ENCODE data around the gene TTLL4. TPM values are rescaled to one million over a fixed set of nuclear protein-coding genes. Genes with fewer than 3 reads are reported as not detected.

Gene TTLL4
- total and polyA plus RNA-seq, 7 experiments from 2014 or later = 3.6 to 35.8 (median 20.8) TPM

DNA sequence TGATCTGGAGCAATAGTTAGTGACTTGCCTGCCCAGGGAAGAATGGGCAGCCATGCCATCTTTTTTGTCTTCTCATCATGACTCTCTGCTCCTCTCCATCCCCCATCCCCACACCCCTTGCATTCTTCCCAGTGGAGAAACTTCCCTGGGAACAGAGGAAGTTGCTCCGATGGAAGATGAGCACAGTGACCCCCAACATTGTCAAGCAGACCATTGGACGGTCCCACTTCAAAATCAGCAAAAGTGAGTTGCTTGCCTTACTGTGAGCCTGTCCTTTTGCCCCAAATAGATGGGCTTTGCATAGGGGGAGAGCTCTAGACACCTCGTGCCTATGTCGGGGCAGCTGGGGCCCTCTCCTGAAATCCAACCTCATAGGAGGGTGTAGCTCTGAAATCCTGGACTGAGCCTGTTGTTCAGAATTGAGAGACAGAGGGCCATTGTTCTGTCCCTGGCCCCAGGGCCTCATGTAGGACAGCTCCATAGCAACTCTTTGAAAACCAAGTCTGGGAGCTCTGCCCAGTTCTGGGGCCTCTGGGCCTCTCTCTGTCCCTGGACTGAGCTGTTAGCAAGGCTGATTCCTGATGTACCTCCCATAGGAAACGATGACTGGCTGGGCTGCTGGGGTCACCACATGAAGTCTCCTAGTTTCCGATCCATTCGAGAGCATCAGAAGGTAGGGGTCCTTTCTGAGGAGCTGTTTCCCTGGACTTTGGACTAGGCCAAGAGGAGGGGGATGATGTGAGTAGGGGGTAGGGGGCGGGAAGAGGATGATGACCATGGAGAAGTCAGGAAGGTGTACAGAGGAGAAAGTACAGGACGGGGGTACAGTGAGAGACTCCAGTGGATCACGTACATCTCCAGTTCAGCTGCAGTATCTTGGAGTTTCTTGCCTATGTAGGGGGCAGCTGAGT lies 35.2 kb downstream of the TTLL4 start:
- Mint-ChIP-seq H3K4me1 (peaks cover 0 to 6% (median 0%) of the 10 kb centered on the region in 7 donors), H3K27me3 (no peaks in the 10 kb centered on the region), H3K36me3 (peaks cover 15 to 77% (median 48%) of the 10 kb centered on the region in 5 donors), H3K9me3 (no peaks in the 10 kb centered on the region), H3K27ac (no peak overlapping the region), H3K4me3 (no peak overlapping the region)
- H3K36me3 ChIP-seq (ENCODE audit: control insufficient read depth in 2 of 3, insufficient read depth in 3 of 3, low read length in 3 of 3) = peaks cover 5 to 64% (median 20%) of the 10 kb centered on the region in 3 experiments
- H3K9me3 ChIP-seq (ENCODE audit: control insufficient read depth in 2 of 3, low read length in 3 of 3) = no peaks in the 10 kb centered on the region
- CTCF ChIA-PET = no interaction called here
- intact Hi-C loops (cut with micrococcal nuclease) = no loop called here
- POLR2A ChIA-PET = no interaction called here
- no peaks in the 10 kb centered on the region for H3K27me3 ChIP-seq (ENCODE audit: control insufficient read depth in 2 of 2, insufficient read depth in 2 of 2, low read length in 2 of 2)
- no peaks in the 10 kb centered on the region for H3K4me1 ChIP-seq (ENCODE audit: control insufficient read depth in 2 of 2, insufficient read depth in 2 of 2, low read length in 2 of 2)
- DNase-seq (no peak), ATAC-seq (no peak)
- no peak overlapping the region for H3K27ac ChIP-seq (ENCODE audit: low read depth, low read length)
- H3K4me3 ChIP-seq (ENCODE audit: low read length) = no peak overlapping the region

DNA sequence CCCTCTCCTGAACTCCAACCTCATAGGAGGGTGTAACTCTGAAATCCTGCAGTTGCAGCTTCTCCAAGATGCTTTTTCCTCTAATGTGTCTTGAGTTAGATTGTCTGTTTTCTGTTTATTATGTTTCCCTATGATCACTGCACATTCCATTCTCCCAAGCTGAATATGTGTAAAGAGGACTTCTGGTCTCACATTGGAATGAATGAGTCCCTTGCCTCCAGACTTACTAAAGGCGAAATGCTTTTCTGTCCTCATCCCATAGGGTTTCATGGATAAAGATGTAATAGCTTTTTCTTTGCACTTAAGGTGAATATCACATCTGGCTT lies 35.8 kb downstream of the TTLL4 start:
- H3K27ac Mint-ChIP-seq = no peak overlapping the region
- no peak for ATAC-seq
- no peak overlapping the region for H3K4me3 Mint-ChIP-seq
- H3K9me3 ChIP-seq (ENCODE audit: control insufficient read depth in 2 of 3, low read length in 3 of 3) = no peaks in the 10 kb centered on the region
- no peaks in the 10 kb centered on the region for H3K9me3 Mint-ChIP-seq
- no peak overlapping the region for H3K27ac ChIP-seq (ENCODE audit: low read depth, low read length)
- CTCF ChIA-PET = no interaction called here
- peaks cover 5 to 67% (median 15%) of the 10 kb centered on the region in 3 experiments for H3K36me3 ChIP-seq (ENCODE audit: control insufficient read depth in 2 of 3, insufficient read depth in 3 of 3, low read length in 3 of 3)
- DNase-seq = no peak
- no peaks in the 10 kb centered on the region for H3K27me3 ChIP-seq (ENCODE audit: control insufficient read depth in 2 of 2, insufficient read depth in 2 of 2, low read length in 2 of 2)
- no peaks in the 10 kb centered on the region for H3K27me3 Mint-ChIP-seq
- H3K4me1 Mint-ChIP-seq = peaks cover 0 to 6% (median 0%) of the 10 kb centered on the region in 7 donors
- intact Hi-C loops (cut with micrococcal nuclease) = no loop called here
- no peaks in the 10 kb centered on the region for H3K4me1 ChIP-seq (ENCODE audit: control insufficient read depth in 2 of 2, insufficient read depth in 2 of 2, low read length in 2 of 2)
- POLR2A ChIA-PET = no interaction called here
- peaks cover 15 to 79% (median 54%) of the 10 kb centered on the region in 5 donors for H3K36me3 Mint-ChIP-seq
- H3K4me3 ChIP-seq (ENCODE audit: low read length) = no peak overlapping the region

DNA sequence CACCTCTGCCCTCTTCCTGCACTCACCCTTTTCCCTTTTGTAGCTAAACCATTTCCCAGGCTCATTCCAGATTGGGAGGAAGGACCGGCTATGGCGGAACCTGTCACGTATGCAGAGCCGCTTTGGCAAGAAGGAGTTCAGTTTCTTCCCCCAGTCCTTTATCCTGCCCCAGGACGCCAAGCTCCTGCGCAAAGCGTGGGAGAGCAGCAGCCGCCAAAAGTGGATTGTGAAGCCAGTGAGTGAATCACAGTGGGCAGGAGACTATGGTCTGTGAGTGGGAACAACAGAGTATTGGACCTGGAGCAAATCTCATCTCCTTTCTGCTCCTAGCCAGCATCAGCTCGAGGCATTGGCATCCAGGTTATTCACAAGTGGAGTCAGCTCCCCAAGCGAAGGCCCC lies 36.3 kb downstream of the TTLL4 start:
- DNase-seq (no peak), ATAC-seq (no peak)
- CTCF ChIA-PET = no interaction called here
- no peaks in the 10 kb centered on the region for H3K27me3 ChIP-seq (ENCODE audit: control insufficient read depth in 2 of 2, insufficient read depth in 2 of 2, low read length in 2 of 2)
- POLR2A ChIA-PET = no interaction called here
- Mint-ChIP-seq H3K4me3 (no peak overlapping the region), H3K4me1 (peaks cover 0 to 6% (median 0%) of the 10 kb centered on the region in 7 donors), H3K36me3 (peaks cover 15 to 82% (median 57%) of the 10 kb centered on the region in 5 donors), H3K27ac (no peak overlapping the region), H3K9me3 (no peaks in the 10 kb centered on the region), H3K27me3 (no peaks in the 10 kb centered on the region)
- H3K27ac ChIP-seq (ENCODE audit: low read depth, low read length) = no peak overlapping the region
- intact Hi-C loops (cut with micrococcal nuclease) = no loop called here
- no peak overlapping the region for H3K4me3 ChIP-seq (ENCODE audit: low read length)
- H3K4me1 ChIP-seq (ENCODE audit: control insufficient read depth in 2 of 2, insufficient read depth in 2 of 2, low read length in 2 of 2) = no peaks in the 10 kb centered on the region
- H3K9me3 ChIP-seq (ENCODE audit: control insufficient read depth in 2 of 3, low read length in 3 of 3) = no peaks in the 10 kb centered on the region
- peaks cover 5 to 70% (median 15%) of the 10 kb centered on the region in 3 experiments for H3K36me3 ChIP-seq (ENCODE audit: control insufficient read depth in 2 of 3, insufficient read depth in 3 of 3, low read length in 3 of 3)

DNA sequence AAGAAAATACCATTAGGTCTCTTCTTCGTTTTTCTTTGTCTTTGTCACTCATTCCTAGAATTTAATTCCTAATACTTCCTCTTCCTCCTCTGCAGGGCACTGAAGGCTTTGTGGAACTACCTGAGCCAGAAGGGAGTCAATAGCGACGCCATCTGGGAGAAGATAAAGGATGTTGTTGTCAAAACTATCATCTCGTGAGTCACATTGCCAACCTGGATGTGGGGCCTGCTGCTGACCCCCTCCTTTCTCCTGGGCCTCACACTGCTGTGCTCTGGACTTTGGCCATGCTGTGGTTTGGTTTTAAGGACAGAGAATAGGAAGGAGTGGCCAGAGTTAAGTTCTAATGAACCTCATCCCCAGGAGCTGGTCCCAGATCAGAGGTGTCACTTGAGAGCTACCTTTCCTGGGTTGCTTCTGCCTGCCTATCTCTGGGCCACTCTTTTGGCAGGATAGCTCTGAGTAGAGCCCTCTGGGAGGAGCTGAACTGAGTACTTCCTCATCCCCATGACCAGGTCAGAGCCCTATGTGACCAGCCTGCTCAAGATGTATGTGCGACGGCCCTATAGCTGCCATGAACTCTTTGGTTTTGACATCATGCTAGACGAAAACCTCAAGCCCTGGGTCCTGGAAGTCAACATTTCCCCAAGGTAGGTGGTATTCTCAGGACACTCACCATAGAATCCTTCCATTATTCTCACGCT lies 38.3 kb downstream of the TTLL4 start:
- Mint-ChIP-seq H3K27ac (no peak overlapping the region), H3K4me3 (no peak overlapping the region), H3K36me3 (peaks cover 29 to 89% (median 64%) of the 10 kb centered on the region in 5 donors), H3K27me3 (no peaks in the 10 kb centered on the region), H3K9me3 (no peaks in the 10 kb centered on the region), H3K4me1 (peaks cover 0 to 6% (median 0%) of the 10 kb centered on the region in 7 donors)
- Histone ChIP-seq H3K4me3 (ENCODE audit: low read length) (no peak overlapping the region), H3K9me3 (ENCODE audit: control insufficient read depth in 2 of 3, low read length in 3 of 3) (no peaks in the 10 kb centered on the region), H3K36me3 (ENCODE audit: control insufficient read depth in 2 of 3, insufficient read depth in 3 of 3, low read length in 3 of 3) (peaks cover 5 to 90% (median 15%) of the 10 kb centered on the region in 3 experiments), H3K4me1 (ENCODE audit: control insufficient read depth in 2 of 2, insufficient read depth in 2 of 2, low read length in 2 of 2) (no peaks in the 10 kb centered on the region), H3K27ac (ENCODE audit: low read depth, low read length) (no peak overlapping the region), H3K27me3 (ENCODE audit: control insufficient read depth in 2 of 2, insufficient read depth in 2 of 2, low read length in 2 of 2) (no peaks in the 10 kb centered on the region)
- DNase-seq = no peak
- intact Hi-C loops (cut with micrococcal nuclease) = no loop called here
- ChIA-PET POLR2A (no interaction called here), CTCF (no interaction called here)
- no peak for ATAC-seq

- Mint-ChIP-seq H3K9me3 (no peaks in the 10 kb centered on the region), H3K36me3 (peaks cover 19 to 62% (median 34%) of the 10 kb centered on the region in 5 donors), H3K27me3 (no peaks in the 10 kb centered on the region), H3K4me1 (peaks cover 0 to 1% (median 0%) of the 10 kb centered on the region in 7 donors), H3K4me3 (no peak overlapping the region), H3K27ac (no peak overlapping the region)
- ChIA-PET POLR2A (no interaction called here), CTCF (interaction anchor here (0.6 kb wide), 1 partner anchor 71 kb away, joined by 4 read pairs; no protein-coding TSS in a partner anchor)
- H3K36me3 ChIP-seq (ENCODE audit: control insufficient read depth in 2 of 3, insufficient read depth in 3 of 3, low read length in 3 of 3) = peaks cover 0 to 61% (median 0%) of the 10 kb centered on the region in 3 experiments
- H3K27me3 ChIP-seq (ENCODE audit: control insufficient read depth in 2 of 2, insufficient read depth in 2 of 2, low read length in 2 of 2) = no peaks in the 10 kb centered on the region
- H3K4me1 ChIP-seq (ENCODE audit: control insufficient read depth in 2 of 2, insufficient read depth in 2 of 2, low read length in 2 of 2) = no peaks in the 10 kb centered on the region
- intact Hi-C loops (cut with micrococcal nuclease) = no loop called here
- no peak overlapping the region for H3K27ac ChIP-seq (ENCODE audit: low read depth, low read length)
- H3K9me3 ChIP-seq (ENCODE audit: control insufficient read depth in 2 of 3, low read length in 3 of 3) = no peaks in the 10 kb centered on the region
- ATAC-seq (no peak), DNase-seq (no peak)
- H3K4me3 ChIP-seq (ENCODE audit: low read length) = no peak overlapping the region
These were observed 43.6 kb downstream of the TTLL4 start for GRCh38 chr2:218754201-218754600.

DNA sequence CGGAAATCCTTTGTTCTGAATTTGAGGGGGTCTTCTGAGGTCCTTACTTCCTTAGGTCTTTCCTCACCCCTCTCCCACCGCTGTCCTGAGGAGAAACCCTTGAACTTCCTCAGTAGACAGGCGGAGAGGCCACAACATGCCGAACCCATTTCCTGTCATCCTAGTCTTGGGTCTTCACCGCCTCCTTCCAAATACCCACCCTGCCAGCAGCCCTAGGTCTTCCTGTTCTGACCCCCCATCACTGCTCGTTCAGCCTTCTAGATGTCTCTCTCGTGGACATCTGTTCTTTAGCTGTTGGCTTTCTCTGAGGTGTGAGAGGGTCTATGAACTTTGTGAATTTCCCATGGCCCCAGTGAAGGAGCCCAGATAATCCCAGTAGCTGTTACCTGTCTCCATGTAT lies 44.1 kb downstream of the TTLL4 start:
- Mint-ChIP-seq H3K9me3 (no peaks in the 10 kb centered on the region), H3K4me1 (peaks cover 0 to 1% (median 0%) of the 10 kb centered on the region in 7 donors), H3K4me3 (no peak overlapping the region), H3K27me3 (no peaks in the 10 kb centered on the region), H3K27ac (peak overlapping the region in 1 of 9 donors; percentile 36), H3K36me3 (peaks cover 19 to 56% (median 33%) of the 10 kb centered on the region in 5 donors)
- ATAC-seq (no peak), DNase-seq (no peak)
- intact Hi-C loops (cut with micrococcal nuclease) = no loop called here
- ChIA-PET CTCF (interaction anchor here (0.6 kb wide), 1 partner anchor 192 kb away, joined by 3 read pairs; no protein-coding TSS in a partner anchor), POLR2A (no interaction called here)
- Histone ChIP-seq H3K9me3 (ENCODE audit: control insufficient read depth in 2 of 3, low read length in 3 of 3) (no peaks in the 10 kb centered on the region), H3K27me3 (ENCODE audit: control insufficient read depth in 2 of 2, insufficient read depth in 2 of 2, low read length in 2 of 2) (no peaks in the 10 kb centered on the region), H3K27ac (ENCODE audit: low read depth, low read length) (no peak overlapping the region), H3K36me3 (ENCODE audit: control insufficient read depth in 2 of 3, insufficient read depth in 3 of 3, low read length in 3 of 3) (peaks cover 0 to 55% (median 0%) of the 10 kb centered on the region in 3 experiments), H3K4me3 (ENCODE audit: low read length) (no peak overlapping the region), H3K4me1 (ENCODE audit: control insufficient read depth in 2 of 2, insufficient read depth in 2 of 2, low read length in 2 of 2) (no peaks in the 10 kb centered on the region)
